SW 1271 (cell line): ENCODE results near the gene TAS2R20.
"Not testable (repeated sequence)": the region's sequence is repeated elsewhere in the genome, so short reads cannot be mapped to it uniquely, and the experiment has no call there.

Experiments used
- DNase-seq, 2 experiments: peaks; one replicate each; lab custom pipeline; 2025; lab: John Stamatoyannopoulos, UW

The TAS2R20 gene

GRCh38 chr12:10998204-10998603 is at the start of gene TAS2R20:
Gene TAS2R20, minus strand, starts transcription at chr12:10998304. Its CDS starts 429 bp downstream, at chr12:10997875.
- DNase-seq: no peak

- DNase-seq: not testable (repeated sequence)
Measured at GRCh38 chr12:11041366-11041765, 43.3 kb upstream of the TAS2R20 start.

GRCh38 chr12:11040162-11040561 is 42.1 kb upstream of the TAS2R20 start:
- DNase-seq: no peak

- no peak for DNase-seq
Measured at GRCh38 chr12:11039171-11039570, 41.1 kb upstream of the TAS2R20 start.

- DNase-seq: not testable (repeated sequence)
Measured at GRCh38 chr12:11033959-11034358, 35.9 kb upstream of the TAS2R20 start.

GRCh38 chr12:11031307-11031706 is 33.2 kb upstream of the TAS2R20 start, which contains the start of gene TAS2R31:
Gene TAS2R31, minus strand, starts transcription at chr12:11031407. Its CDS starts 72 bp downstream, at chr12:11031335.
- DNase-seq: no peak

GRCh38 chr12:11026118-11026517 is 28.0 kb upstream of the TAS2R20 start:
- DNase-seq: no peak

- no peak for DNase-seq
Measured at GRCh38 chr12:11023387-11023786, 25.3 kb upstream of the TAS2R20 start.

- no peak for DNase-seq
Measured at GRCh38 chr12:11022520-11022919, 24.4 kb upstream of the TAS2R20 start, which contains the start of gene TAS2R19. Gene TAS2R19, minus strand, starts transcription at chr12:11022620. Its CDS starts 49 bp downstream, at chr12:11022571.

- no peak for DNase-seq
Measured at GRCh38 chr12:11016937-11017336, 18.8 kb upstream of the TAS2R20 start.

GRCh38 chr12:11015775-11016430 is 17.8 kb upstream of the TAS2R20 start:
- DNase-seq: no peak

GRCh38 chr12:11014234-11014633 is 16.1 kb upstream of the TAS2R20 start:
- no peak for DNase-seq

GRCh38 chr12:11007608-11008007 is 9.5 kb upstream of the TAS2R20 start:
- no peak for DNase-seq

- no peak for DNase-seq
Measured at GRCh38 chr12:10994307-10994706, 3.8 kb downstream of the TAS2R20 start.

- DNase-seq: no peak
Measured at GRCh38 chr12:10989107-10989506, 9.0 kb downstream of the TAS2R20 start.

- no peak for DNase-seq
Measured at GRCh38 chr12:10986812-10987211, 11.3 kb downstream of the TAS2R20 start, which contains the start of gene TAS2R50. Gene TAS2R50, minus strand, starts transcription at chr12:10986912. Its CDS starts 52 bp downstream, at chr12:10986860.

GRCh38 chr12:10982244-10982643 is 15.9 kb downstream of the TAS2R20 start:
- DNase-seq: no peak

GRCh38 chr12:10974965-10975364 is 23.1 kb downstream of the TAS2R20 start:
- DNase-seq: no peak

- peak in 1 of 2 experiments; percentile 37 for DNase-seq
Measured at GRCh38 chr12:10968765-10969456, 29.2 kb downstream of the TAS2R20 start.

GRCh38 chr12:10967409-10967808 is 30.7 kb downstream of the TAS2R20 start:
- peak; percentile 29 to 83 for DNase-seq

GRCh38 chr12:10966314-10966713 is 31.8 kb downstream of the TAS2R20 start:
- no peak for DNase-seq

- no peak for DNase-seq
Measured at GRCh38 chr12:10965476-10965875, 32.6 kb downstream of the TAS2R20 start.

- no peak for DNase-seq
Measured at GRCh38 chr12:10960211-10960610, 37.9 kb downstream of the TAS2R20 start.
